Neutrophil (primary cell): ENCODE data around the gene MEX3B.
"Not testable (repeated sequence)": the region's sequence is repeated elsewhere in the genome, so short reads cannot be mapped to it uniquely, and the experiment has no call there.

Experiments used
- H3K27ac ChIP-seq: fragments of 200-600 bp; sonication (generic); 2 replicates; pipeline ENCODE4 v1.5.1; 2016; ENCODE audit warnings: mild to moderate bottlenecking, moderate library complexity
- H3K27me3 ChIP-seq: fragments of 200-600 bp; sonication (generic); 2 replicates; pipeline ENCODE4 v1.6.0; 2016; ENCODE audit warnings: mild to moderate bottlenecking
- H3K36me3 ChIP-seq: fragments of 200-600 bp; sonication (generic); 2 replicates; pipeline ENCODE4 v1.5.1; 2017
- H3K4me1 ChIP-seq, 2 experiments: fragments of 200-600 bp in 1 of 2; sonication (generic) in 1 of 2; 1 replicate in 1 of 2; 2 replicates in 1 of 2; pipeline versions ENCODE4 v1.5.1 to v1.6.1; 2013 to 2016; ENCODE audit warnings: low read depth in 1 of 2, low read length in 1 of 2, mild to moderate bottlenecking in 1 of 2, moderate library complexity in 1 of 2; ENCODE audit not compliant: control insufficient read depth in 1 of 2, insufficient read depth in 1 of 2
- H3K4me3 ChIP-seq, 2 experiments: fragments of 200-600 bp in 1 of 2; sonication (generic) in 1 of 2; 1 replicate in 1 of 2; 2 replicates in 1 of 2; pipeline ENCODE4 v1.5.1; 2013 to 2016; ENCODE audit warnings: low read depth in 1 of 2, low read length in 1 of 2, mild to moderate bottlenecking in 1 of 2, moderate library complexity in 1 of 2
- H3K9me3 ChIP-seq: fragments of 200-600 bp; sonication (generic); 2 replicates; pipeline ENCODE4 v1.5.1; 2016
- CTCF ChIP-seq: fragments of 200-600 bp; sonication (generic); IDR thresholded peaks from 2 replicates; pipeline ENCODE4 v1.5.1; 2016; ENCODE audit warnings: antibody characterized with exemption

The MEX3B gene

DNA sequence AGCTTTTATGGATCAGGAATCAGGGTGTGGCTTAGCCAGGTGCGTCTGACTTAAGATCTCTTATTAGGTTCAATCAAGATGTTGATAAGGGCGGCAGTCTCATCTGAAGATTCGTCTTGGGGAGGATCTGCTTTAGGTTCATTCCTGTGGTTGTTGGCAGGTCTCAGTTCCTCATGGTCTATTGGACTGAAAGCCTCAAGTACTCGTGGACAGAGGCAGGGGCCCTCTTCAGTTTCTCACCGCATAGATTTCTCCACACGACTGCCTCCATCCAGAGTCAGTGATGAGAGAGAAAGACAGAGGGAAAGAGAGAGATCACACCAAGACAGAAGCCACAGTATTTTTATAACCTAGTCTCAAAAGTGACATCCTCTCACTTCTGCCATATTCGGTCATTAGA, 9.4 kb downstream of the MEX3B start:
- no peak overlapping the region for H3K27ac ChIP-seq

DNA sequence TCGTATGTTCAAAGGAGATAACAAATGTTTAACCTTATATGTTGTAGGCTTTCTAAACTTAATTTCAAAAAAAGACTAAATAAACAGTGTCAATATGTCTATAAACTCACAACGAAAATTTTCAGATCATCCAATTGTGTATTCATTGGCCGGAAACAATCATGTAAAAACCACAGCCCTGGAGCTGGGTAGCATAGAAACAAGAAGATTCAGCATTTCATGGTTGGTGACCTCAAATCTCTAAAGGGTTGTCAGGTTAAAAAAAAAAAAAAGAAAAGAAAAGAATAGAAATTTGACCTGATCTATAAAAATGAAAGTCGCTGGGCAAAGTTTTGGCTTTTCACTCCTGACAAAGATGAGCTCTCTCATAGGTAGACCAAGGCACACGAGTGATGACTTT, 13.9 kb downstream of the MEX3B start:
- Histone ChIP-seq H3K4me1 (no peaks in the 10 kb centered on the region), H3K4me3 (no peak overlapping the region), H3K27me3 (no peaks in the 10 kb centered on the region), H3K27ac (no peak overlapping the region), H3K9me3 (no peaks in the 10 kb centered on the region), H3K36me3 (no peaks in the 10 kb centered on the region)
- TF ChIP-seq CTCF = no peak

More for the DNA sequence above, 9.4 kb downstream of the MEX3B start:
- Histone ChIP-seq H3K27me3 (peaks cover 3% of the 10 kb centered on the region), H3K4me1 (no peaks in the 10 kb centered on the region), H3K4me3 (no peak overlapping the region), H3K9me3 (no peaks in the 10 kb centered on the region), H3K36me3 (no peaks in the 10 kb centered on the region)
- TF ChIP-seq CTCF = no peak

DNA sequence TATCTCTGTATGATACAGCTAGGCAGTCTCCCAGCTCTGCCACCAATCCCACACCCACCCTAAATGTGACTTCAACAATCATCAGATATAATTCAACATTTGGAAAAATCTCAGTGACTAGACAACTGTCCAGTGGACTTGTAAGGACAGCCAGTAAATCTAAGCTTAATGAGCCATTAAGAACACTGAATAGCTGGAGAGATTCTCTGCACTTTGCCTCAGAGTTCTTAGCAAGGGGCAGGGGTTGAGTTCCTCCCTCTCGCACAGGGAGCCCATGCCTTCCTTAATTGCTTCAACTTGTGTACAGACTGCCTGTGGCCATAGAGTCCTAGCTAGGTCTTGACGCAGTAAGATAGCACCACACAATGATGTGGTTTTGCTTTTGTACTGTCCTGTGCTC, 15.6 kb downstream of the MEX3B start:
- no peaks in the 10 kb centered on the region for H3K9me3 ChIP-seq
- no peaks in the 10 kb centered on the region for H3K4me1 ChIP-seq
- no peak overlapping the region for H3K4me3 ChIP-seq
- H3K27ac ChIP-seq = no peak overlapping the region
- H3K27me3 ChIP-seq = no peaks in the 10 kb centered on the region
- no peak for TF ChIP-seq CTCF
- no peaks in the 10 kb centered on the region for H3K36me3 ChIP-seq

- not testable (repeated sequence) for H3K4me1 ChIP-seq, H3K4me3 ChIP-seq, H3K27me3 ChIP-seq, H3K36me3 ChIP-seq, H3K27ac ChIP-seq, H3K9me3 ChIP-seq
Measured at GRCh38 chr15:82028163-82028562, 17.7 kb downstream of the MEX3B start.

- H3K27me3 ChIP-seq = peaks cover 8% of the 10 kb centered on the region
- no peaks in the 10 kb centered on the region for H3K36me3 ChIP-seq
- no peak for TF ChIP-seq CTCF
- no peaks in the 10 kb centered on the region for H3K4me1 ChIP-seq
- H3K4me3 ChIP-seq = no peak overlapping the region
- H3K9me3 ChIP-seq = no peaks in the 10 kb centered on the region
- no peak overlapping the region for H3K27ac ChIP-seq
Measured at GRCh38 chr15:82021992-82022391, 23.8 kb downstream of the MEX3B start.

DNA sequence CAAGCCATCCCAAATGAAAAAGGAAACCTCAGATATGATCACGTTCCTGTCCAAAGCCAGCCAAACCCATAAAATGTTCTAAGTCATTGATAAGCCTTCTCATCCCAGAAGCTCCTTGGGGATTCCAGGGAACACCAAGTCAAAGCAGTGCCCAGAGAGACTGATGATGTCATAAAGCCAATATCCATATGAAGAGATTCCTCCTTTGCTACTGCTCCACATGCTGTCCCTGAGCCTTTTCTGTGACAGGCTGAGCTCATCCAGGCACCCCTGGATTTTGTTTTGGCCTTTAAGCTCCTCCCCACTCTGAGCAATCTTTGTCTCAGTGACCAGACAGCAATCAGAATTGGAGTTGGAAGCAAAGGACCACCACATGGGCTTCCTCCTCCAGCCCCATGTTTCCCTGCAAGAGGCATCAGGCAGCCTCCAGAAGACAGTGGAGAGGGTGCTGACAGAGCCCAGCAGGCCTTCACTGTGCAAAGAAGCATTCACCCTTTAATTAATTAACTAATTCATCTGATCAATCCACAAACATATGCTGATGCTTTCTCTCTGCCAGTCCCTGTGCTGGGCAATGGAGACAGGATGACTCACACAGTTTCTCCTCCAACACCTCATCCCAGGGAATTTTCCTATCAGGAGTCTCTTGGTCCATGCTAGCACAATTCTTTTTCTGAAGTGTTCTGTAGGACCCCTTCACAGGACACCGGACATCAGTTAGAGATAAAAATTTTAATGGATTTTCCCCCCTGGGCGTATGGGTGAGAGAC, 25.0 kb downstream of the MEX3B start:
- Histone ChIP-seq H3K27me3 (peaks cover 8% of the 10 kb centered on the region), H3K9me3 (no peaks in the 10 kb centered on the region), H3K4me1 (no peaks in the 10 kb centered on the region), H3K4me3 (no peak overlapping the region), H3K36me3 (no peaks in the 10 kb centered on the region), H3K27ac (no peak overlapping the region)
- no peak for TF ChIP-seq CTCF
